ENCODE results near the gene PLD2.
"Not testable (repeated sequence)": the region's sequence is repeated elsewhere in the genome, so short reads cannot be mapped to it uniquely, and the experiment has no call there.

PLD2 gene

GRCh38 chr17:4859816-4860625, 53.1 kb downstream of the PLD2 start:
- DNase-seq, result no peak

- no peak for DNase-seq
These were observed 53.7 kb downstream of the PLD2 start for GRCh38 chr17:4860651-4861050.

GRCh38 chr17:4861052-4861451, 54.1 kb downstream of the PLD2 start:
- no peak for DNase-seq

GRCh38 chr17:4862720-4863119, 55.8 kb downstream of the PLD2 start:
- no peak for DNase-seq

- DNase-seq, result no peak
These were observed 56.4 kb downstream of the PLD2 start for GRCh38 chr17:4863321-4863720.

- not testable (repeated sequence) for DNase-seq
These were observed 60.6 kb downstream of the PLD2 start for GRCh38 chr17:4867535-4867934.

- DNase-seq, result not testable (repeated sequence)
These were observed 62.4 kb downstream of the PLD2 start for GRCh38 chr17:4869058-4869998.

- no peak for DNase-seq
These were observed 63.9 kb downstream of the PLD2 start for GRCh38 chr17:4870855-4871254.

GRCh38 chr17:4872786-4873185, 65.8 kb downstream of the PLD2 start:
- no peak for DNase-seq

Data from activated effector memory CD4-positive, alpha-beta T cell treated with anti-CD3 and anti-CD28 coated beads, Interleukin-2, amount 50 U/mL, for 16 hours (primary cell).